HuH-7.5 (cell line): ENCODE data around the gene BRSK2.
"Not testable (repeated sequence)": the region's sequence is repeated elsewhere in the genome, so short reads cannot be mapped to it uniquely, and the experiment has no call there.

Source experiments
- DNase-seq: peaks from one replicate; pipeline ENCODE4 v3.0.0; 2011; ENCODE audit warnings: low spot score

Gene BRSK2

DNA sequence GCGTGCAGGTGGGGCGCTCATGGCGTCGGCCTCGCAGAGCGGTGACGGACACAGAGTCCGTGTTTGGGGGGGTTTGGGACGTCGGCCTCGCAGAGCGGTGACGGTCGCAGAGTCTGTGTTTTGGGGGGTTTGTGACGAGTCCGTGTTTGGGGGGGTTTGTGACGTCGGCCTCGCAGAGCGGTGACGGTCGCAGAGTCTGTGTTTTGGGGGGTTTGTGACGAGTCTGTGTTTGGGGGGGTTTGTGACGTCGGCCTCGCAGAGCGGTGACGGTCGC is 20.1 kb downstream of the BRSK2 start:
- DNase-seq, result not testable (repeated sequence)

DNA sequence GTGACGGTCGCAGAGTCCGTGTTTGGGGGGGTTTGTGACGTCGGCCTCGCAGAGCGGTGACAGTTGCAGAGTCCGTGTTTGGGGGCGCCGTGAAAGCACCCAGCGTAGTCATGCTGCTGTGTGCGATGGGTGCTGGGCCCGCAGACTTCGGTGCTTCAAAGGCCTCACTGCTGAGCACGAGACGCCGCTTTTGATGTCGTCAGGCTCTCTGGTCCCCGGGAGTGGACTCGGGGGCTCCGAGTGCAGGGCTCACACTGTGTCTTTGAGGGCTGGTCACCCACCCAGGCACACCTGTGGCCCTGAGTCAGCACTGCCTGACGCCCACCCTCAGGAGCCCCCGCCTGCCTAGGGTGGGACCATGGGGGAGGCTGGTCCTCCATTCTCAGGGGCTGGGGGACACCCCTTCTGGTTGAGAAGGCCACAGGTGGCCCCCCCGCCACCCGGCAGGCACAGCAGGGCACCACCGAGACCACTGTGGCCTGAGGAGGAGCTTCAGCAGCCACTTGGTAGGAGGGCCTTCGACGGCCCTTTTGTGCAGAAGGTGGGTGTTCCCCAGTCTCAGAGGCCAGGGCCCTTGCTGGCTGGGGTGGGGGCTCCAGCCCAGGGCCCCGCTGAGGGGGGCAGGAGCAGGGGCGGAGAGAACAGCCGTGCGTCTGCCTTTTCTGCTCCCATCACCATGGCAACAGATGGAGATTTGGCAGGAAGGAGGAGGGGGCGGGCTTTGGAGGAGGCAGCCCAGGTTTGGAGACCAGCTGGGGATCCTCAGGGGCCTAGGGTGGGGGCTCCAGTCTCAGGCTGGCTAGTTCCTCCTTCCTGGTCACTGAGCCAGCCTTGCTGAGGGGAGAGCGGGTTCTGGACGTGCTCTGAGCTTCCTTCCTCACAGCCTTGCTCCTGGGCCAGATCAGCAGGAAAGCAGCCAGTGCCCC is 20.9 kb downstream of the BRSK2 start:
- no peak for DNase-seq

DNA sequence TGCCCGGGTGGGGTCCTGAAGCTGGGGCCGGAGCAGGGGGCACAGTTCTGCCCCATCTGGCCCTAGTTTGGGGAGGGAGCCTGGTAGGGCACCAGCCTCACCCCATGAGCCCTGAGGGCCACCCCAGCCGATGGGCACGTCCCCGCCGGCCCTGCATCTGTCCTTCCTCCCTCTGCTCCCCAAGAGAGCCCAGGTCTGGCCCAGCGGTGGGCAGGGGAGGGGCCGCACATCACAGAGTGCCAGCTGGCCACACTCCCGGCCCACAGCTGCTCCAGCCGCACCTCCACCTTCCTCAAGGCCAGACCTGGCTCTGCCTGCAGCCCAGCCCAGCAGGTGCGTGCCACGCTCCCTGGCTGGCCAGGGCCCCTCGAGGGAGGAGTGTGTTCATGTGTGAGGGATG is 21.6 kb downstream of the BRSK2 start:
- no peak for DNase-seq

DNA sequence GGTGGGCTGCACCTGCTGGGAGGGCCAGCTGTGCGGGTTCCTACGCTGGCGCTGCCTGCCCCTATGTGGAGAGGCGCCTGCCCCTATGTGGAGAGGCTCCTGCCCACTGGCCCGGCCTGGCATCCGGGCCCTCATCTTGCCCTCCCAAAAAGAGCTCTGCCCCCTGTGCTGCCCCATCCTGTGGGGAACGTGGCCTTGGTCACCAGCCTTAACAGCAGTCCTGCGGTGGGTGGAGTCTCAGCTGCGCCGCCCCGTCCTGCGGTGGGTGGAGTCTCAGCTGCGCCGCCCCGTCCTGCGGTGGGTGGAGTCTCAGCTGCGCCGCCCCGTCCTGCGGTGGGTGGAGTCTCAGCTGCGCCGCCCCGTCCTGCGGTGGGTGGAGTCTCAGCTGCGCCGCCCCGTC is 22.0 kb downstream of the BRSK2 start:
- DNase-seq, result not testable (repeated sequence)

DNA sequence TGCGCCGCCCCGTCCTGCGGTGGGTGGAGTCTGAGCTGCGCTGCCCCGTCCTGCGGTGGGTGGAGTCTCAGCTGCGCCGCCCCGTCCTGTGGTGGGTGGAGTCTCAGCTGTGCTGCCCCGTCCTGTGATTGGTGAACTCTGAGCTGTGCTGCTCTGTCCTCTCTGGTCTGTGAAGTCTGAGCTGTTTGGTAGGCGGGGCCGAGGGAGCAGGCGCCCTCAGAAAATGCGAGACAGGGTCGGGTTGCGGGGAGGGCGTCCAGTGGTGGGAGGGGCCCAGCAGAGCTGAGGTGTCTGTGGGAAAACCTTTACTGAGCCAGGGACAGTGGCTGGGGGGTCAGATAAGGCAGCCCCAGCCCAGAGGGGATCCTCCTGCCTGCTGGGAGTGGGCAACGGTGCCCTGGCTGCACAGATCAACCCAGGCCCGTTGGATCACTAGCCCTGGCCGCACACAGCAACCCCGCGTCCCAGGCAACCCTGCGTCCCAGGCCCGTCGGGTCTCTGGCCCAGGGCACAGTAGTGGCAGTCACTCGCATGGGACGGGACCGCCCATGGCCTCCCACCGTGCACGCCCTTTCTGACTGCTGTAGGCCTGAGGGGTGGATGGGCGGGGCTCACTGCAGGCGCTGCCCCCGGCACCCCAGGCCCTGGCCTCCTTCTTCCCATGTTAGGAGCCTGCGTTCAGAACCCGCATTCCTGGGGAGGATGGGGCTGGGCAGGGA is 22.8 kb downstream of the BRSK2 start:
- no peak for DNase-seq

DNA sequence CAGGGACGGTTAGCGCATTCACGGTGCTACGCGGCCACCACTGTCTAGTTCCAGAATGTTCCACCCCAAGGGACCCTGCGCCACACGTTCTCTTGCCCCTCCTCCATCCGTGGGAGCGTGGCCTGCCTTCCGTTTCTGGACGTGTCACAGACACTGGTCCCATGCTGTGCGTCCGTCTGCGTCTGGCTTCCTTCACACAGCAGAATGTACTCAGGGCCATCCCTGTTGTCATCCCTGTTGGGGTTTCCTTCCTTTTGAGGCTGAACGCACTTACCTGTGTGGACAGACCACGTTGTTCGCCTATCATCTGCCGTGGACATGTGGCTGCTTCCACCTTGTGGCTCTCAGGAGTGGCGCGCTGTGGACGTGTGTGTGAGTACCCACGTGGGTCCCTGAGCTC is 24.9 kb downstream of the BRSK2 start:
- no peak for DNase-seq

DNA sequence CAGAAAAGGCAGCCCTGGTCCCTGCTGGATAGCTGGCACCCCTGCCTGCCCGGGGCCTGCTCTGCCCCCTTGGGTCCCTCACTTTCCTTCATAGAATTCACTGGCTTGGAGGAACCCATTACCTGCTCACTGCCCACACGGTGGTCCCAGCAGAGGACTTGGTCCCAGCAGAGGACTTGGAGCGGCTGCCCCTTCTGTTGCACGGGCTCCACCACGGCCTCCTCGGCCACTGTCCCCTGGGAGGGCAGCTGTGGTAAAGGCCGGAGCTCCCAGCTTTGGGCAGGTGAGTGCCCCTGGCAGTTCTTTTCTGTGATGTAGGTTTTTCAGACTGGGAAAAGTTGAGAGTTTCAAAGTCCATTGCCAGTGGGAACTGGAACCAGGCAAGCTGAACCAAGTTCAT is 25.9 kb downstream of the BRSK2 start:
- DNase-seq, result no peak

DNA sequence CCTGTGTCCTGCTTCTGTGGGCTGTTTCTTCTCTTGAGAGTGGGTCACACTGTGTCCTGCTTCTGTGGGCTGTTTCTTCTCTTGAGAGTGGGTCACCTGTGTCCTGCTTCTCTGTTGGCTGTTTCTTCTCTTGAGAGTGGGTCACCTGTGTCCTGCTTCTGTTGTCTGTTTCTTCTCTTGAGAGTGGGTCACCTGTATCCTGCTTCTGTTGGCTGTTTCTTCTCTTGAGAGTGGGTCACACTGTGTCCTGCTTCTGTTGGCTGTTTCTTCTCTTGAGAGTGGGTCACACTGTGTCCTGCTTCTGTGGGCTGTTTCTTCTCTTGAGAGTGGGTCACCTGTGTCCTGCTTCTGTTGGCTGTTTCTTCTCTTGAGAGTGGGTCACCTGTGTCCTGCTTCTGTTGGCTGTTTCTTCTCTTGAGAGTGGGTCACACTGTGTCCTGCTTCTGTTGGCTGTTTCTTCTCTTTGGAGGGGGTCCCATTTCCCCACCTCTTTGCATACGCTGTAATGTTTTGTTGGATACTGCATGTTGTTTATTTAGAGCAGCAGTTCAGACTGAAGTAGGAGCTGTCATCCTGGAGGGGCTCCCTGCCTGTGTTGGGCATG is 28.6 kb downstream of the BRSK2 start:
- DNase-seq, result not testable (repeated sequence)

DNA sequence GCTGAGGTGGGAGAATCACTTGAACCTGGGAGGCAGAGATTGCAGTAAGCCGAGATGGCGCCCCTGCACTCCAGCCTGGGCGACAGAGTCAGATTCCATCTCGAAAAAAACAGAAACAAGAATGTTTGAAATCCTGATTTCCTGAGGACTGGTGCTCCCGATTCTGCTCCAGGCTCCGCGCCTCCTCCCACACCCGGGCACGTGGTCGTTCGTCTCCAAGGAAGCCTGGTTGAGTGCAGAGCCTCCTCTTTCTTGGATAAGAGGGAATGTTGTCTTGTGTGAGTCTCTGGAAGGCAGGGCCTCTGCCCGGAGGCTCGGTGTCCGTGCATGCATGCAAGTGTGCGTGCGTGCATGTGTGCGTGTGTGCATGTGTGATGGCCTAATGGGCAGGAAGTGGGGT is 30.1 kb downstream of the BRSK2 start:
- no peak for DNase-seq

DNA sequence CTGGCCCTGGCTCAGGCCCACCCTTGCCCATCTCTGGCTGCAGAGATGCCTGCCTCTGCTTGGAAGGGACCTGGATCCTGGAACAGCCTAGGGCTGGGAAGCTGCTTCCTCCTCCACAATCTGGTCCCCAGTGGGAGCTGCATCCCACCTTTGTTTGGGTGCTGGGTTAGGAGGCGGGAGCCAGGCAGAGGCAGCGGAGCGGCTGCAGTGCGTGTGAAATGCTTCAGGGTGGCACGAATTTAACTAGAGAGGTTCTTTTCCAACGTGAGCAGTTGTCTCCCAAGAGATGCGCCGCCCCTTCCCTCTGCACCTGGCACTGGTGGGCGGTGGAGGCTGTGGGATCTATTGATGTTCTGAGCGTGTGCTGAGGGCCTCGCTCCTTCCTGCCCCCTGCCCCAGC is 31.6 kb downstream of the BRSK2 start:
- no peak for DNase-seq

DNA sequence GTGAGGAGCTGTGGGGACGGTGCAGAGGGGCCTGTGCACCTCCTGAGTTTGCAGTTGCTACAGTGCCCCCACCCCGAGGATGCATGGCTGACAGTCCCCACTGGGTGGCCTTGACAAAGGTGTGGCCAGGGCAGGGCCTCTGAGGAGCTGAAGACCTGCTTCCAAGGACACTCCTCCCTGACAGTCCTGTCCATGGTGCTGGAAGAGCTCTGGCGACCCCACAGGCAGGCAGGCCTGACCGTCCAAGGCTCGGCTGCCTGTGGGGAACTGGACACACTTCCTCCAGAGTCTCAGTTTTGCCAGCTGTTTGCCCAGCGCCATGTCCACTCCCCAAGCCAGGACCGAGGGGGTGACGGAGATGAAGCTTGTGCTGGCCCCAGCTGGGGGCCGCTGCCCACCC is 32.7 kb downstream of the BRSK2 start:
- DNase-seq, result no peak

DNA sequence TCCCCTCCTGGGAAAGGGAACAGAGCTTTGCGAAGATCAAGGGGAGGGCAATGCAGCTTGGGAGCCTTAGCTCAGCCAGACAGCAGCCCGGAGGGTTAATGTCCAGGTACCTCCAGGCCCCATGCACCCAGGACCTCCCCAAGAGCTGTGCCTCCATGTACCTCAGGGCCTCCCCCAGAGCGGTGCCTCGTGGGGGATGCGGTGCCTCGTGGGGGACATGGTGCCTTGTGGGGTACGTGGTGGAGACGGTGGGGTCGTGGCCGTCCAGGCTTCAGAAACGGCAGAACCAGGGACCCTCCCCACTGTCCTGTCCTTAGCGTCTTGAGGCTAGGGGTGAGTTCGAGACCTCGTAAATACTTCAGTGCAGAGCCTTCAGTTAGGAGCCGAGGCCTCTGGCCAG is 33.2 kb downstream of the BRSK2 start:
- DNase-seq, result no peak

DNA sequence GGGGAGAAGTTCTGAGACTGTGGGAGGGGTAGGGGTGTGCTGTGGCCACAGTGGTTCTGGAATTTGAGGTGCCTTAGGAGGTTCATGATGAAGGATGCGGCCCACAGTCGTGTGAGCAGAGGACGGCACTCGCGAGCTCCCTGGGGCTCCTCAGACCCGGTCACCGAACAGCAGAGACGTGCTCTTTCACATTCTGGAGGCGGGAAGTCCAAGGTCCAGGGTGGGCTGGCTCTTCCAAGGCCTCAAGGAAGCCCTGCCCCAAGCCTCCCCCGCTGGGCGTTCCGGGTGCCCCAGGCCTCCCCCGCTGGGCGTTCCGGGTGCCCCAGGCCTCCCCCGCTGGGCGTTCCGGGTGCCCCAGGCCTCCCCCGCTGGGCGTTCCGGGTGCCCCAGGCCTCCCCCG is 33.7 kb downstream of the BRSK2 start:
- not testable (repeated sequence) for DNase-seq

DNA sequence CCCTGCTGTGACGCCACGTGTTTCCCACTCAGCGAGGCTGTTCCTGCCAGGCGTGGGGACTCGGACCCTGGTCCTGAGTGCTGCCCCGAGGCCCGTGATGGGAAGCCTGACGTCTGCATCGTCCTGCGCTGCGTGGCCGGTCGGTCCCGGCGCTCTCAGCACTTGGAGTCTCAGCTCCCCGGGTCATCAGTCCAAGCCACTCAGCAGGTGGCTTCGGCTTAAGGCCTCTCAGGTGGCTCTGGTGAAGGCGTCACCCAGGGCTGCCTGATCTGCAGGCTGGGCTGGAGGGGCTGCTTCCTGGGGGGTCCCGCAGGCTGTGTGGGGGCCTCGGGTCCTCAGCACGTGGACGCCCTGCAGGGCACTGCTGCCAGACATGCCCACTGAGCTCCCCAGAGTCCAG is 35.3 kb downstream of the BRSK2 start:
- no peak for DNase-seq

DNA sequence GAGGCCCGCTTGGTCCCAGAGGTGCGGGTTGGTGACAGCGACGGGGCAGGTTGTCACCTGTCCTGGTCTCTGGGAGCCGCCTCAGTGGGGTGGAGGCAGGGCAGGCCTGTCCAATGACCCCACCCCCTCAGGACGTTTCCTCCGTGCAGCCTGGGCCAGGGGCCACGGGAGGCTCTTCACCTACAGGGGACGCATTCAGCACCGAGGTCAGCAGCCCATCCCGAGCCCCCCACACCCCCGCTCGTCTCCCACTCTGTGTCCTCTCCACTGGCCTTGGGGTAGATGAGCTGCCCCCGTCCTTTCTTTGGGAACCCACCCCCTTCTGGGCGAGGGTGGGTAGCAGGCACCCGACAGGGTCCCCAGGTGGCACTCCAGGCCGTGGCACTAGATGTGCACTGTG is 35.7 kb downstream of the BRSK2 start:
- DNase-seq, result no peak

DNA sequence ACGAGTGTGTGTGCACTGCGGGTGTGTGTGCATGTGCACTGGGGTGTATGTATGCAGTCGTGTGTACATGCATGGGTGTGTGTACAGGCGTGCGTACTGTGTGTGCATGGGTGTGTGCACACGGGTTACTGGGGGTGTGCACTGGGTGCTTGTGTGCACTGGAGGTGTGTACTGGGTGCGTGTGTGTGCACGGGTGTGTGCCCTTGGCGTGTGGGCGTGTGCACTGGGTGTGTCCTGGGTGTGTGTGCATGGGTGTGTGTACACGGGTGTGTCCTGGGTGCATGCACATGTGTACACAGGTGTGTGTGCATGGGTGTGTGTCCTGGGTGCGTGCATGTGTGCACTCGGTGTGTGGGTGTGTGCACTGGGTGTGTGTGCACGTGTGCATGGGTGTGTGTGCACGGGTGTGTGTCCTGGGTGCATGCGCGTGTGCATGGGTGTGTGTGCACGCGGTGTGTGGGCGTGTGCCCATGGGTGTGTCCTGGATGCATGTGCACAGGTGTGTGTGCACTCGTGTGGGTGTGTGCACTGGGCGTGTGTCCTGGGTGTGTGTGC is 39.1 kb downstream of the BRSK2 start:
- no peak for DNase-seq

DNA sequence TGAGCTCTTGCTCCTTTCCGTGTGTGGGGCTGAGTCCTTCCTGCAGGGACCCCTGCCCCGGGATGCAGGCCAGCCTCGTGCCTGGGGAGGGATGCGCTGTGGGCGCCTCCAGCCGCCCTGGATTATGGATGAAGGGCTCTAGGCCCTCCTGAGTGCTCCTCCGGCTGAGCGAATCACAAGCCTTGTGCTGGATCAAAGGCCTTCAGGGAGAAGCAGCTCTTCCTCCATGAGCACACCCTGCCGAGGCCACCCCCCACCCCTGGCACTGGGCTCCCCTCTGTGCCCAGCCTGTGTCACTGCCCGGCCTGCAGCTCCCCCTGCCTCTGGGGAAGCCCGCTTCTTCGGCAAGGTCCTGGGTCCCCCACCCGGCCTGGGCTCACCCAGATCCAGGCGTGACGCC is 43.8 kb downstream of the BRSK2 start:
- DNase-seq, result no peak

DNA sequence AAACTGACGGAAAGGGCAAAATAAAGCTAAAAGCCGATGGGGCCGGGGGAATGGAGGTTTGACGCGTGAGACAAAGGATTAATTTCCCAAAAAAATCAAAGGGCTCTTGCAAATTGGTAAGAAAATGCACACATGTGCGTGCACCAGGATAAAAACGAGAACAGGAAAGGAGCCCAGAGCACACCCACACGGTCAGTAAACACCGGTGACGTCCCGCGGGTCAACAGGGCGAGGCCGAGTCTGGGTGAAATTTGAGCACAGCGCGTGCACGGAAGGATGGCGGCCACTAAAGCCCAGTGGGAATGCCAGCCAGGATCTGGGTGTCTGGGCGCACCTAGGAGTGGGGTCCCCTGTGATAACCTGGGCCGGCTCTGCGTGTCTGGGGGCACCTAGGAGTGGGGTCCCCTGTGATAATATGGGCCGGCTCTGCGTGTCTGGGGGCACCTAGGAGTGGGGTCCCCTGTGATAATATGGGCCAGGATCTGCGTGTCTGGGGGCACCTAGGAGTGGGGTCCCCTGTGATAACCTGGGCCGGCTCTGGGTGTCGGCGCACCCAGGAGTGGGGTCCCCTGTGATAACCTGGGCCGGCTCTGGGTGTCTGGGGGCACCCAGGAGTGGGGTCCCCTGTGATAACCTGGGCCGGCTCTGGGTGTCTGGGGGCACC is 44.4 kb downstream of the BRSK2 start:
- no peak for DNase-seq

DNA sequence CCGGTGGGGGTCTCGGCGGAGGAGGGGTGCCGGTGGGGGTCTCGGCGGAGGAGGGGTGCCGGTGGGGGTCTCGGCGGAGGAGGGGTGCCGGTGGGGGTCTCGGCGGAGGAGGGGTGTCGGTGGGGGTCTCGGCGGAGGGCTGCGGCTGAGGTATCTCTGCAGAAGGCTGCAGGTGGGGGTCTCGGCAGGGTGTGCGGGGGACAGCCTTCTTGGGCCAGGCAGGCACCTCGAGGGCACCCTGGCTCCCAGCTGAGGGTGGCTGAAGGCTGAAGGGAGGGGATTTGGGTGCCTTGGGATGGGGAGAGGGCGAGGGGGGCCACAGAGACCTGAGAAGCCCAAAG is 45.7 kb downstream of the BRSK2 start:
- DNase-seq, result not testable (repeated sequence)

DNA sequence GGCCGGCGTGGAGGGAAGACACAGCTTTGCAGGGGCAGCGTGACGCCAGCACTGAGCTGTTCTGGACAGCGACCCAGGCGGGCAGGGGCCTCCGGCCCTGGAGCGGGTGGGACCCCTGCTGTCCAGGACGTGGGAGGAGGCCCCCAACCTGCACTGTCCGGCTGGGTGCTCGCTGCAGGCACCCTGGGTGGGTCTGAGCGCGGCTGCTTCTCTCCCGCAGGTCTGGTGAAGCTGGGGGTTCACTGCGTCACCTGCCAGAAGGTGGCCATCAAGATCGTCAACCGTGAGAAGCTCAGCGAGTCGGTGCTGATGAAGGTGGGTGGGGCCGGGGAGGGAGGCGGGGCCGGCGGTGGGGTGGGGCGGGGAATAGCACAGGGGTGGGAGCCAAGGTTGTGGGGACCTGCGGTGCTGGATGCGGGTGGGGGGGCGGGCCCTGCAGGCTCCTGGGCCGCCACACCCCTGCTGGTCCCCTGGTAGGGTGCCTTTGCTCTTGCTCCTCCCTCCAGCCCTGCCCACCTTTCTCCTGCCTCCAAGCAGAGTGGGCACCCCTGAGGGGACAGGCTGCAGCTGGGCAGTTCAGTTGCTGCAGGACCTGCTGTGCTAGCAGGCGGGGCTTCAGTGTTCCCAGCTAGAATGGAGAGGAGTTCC is 46.2 kb downstream of the BRSK2 start:
- no peak for DNase-seq

DNA sequence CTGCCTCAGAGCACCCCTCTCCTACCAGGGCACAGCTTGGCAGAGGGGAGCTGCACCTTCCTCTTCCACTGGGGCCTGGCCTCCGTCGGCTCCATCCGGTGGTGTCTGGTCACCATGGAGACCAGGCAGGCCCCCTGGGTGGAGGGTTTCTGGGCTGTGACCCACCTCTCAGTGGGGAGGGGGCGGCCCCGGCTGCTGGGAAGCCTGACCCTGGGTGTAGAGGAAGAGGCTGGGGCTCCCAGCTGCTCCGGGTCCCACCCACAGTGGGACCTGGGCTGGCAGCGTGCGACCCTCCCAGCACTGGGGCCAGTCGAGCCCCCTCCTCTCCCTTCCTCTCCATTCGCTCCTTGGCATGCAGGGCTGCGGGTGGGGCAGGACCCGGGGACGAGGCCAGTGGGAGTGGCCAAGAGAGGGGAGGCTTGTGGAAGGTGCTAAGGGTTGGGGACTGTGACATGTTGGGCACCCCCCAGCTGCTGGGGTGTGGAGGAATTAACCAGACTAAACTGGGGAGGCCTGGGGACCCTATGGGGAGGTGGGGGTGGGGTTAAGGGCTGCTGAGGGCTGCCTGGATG is 46.8 kb downstream of the BRSK2 start:
- DNase-seq, result no peak

DNA sequence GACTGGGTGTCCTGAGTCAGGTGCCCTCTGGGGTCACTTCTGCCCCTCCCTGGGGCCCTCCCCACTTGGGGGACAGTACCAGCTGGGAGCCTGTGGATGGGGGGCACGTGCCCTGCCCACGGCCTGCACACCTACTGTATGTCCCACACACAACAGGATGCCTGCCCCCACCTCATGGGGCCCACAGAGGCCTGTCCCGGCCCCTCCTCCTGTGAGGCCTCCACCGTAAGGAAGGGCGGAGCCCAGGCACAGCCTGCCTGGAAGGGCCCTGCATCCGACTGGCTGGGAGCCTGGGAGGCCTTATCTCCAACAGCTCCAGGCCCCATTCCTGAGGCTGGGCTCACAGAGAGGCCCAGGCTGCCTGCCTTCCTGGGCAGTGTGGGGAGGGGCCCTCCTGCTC is 47.8 kb downstream of the BRSK2 start:
- no peak for DNase-seq
